ENCODE data around the gene CTIF.

- TF ChIP-seq, protein P1, sequence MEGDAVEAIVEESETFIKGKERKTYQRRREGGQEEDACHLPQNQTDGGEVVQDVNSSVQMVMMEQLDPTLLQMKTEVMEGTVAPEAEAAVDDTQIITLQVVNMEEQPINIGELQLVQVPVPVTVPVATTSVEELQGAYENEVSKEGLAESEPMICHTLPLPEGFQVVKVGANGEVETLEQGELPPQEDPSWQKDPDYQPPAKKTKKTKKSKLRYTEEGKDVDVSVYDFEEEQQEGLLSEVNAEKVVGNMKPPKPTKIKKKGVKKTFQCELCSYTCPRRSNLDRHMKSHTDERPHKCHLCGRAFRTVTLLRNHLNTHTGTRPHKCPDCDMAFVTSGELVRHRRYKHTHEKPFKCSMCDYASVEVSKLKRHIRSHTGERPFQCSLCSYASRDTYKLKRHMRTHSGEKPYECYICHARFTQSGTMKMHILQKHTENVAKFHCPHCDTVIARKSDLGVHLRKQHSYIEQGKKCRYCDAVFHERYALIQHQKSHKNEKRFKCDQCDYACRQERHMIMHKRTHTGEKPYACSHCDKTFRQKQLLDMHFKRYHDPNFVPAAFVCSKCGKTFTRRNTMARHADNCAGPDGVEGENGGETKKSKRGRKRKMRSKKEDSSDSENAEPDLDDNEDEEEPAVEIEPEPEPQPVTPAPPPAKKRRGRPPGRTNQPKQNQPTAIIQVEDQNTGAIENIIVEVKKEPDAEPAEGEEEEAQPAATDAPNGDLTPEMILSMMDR (IDR thresholded peaks at IDR 0.05) = no peak
- TF ChIP-seq POLR2A (IDR thresholded peaks at IDR 0.05) = no peak
Observed at GRCh38 chr18:48739266-48740067, 200.6 kb downstream of the CTIF start.
